Measurements from ENCODE around the gene MRTO4.
"Not testable (repeated sequence)": the region's sequence is repeated elsewhere in the genome, so short reads cannot be mapped to it uniquely, and the experiment has no call there.

Gene MRTO4

GRCh38 chr1:19294638-19295037, 43.0 kb downstream of the MRTO4 start:
- intact Hi-C loops (cut with DNase I), result no loop called here
- no peak for DNase-seq

- intact Hi-C loops (cut with DNase I), result no loop called here
- no peak for DNase-seq
Observed at GRCh38 chr1:19300211-19300610, 48.6 kb downstream of the MRTO4 start.

GRCh38 chr1:19304081-19304480, 52.5 kb downstream of the MRTO4 start:
- intact Hi-C loops (cut with DNase I), result not testable (repeated sequence)
- peak in 1 of 42 donors; percentile 9 for DNase-seq

GRCh38 chr1:19305880-19306279, 54.3 kb downstream of the MRTO4 start:
- intact Hi-C loops (cut with DNase I), result no loop called here
- DNase-seq, result peak in 1 of 42 donors; percentile 10

GRCh38 chr1:19306941-19307340, 55.3 kb downstream of the MRTO4 start:
- intact Hi-C loops (cut with DNase I), result no loop called here
- DNase-seq, result peak in 1 of 42 donors; percentile 10

- intact Hi-C loops (cut with DNase I), result no loop called here
- DNase-seq, result peak in 1 of 42 donors; percentile 3
Observed at GRCh38 chr1:19307794-19308508, 56.3 kb downstream of the MRTO4 start.

GRCh38 chr1:19308509-19308907, 56.9 kb downstream of the MRTO4 start:
- peak in 1 of 42 donors; percentile 17 for DNase-seq
- intact Hi-C loops (cut with DNase I), result no loop called here

GRCh38 chr1:19309123-19309813, 57.7 kb downstream of the MRTO4 start:
- intact Hi-C loops (cut with DNase I), result no loop called here
- peak in 1 of 42 donors; percentile 3 for DNase-seq

All from head of caudate nucleus (tissue), 42 donors.